K562 (cell line): ENCODE results near the gene CPA3. TPM values are rescaled to one million over a fixed set of nuclear protein-coding genes. Genes with fewer than 3 reads are reported as not detected.

Experiments used
- ATAC-seq: fragments of 200-7000 bp; cut with Tn5 transposase; 3 replicates; pipeline ENCODE4 v1.9.1; 2020; ENCODE audit warnings: moderate library complexity
- BruUV-seq: library from RNA; stranded (reverse); fragments of 400-500 nt; replicated peaks from 2 replicates; lab custom pipeline; 2021; lab: Mats Ljungman, UMichigan
- CTCF ChIA-PET: fragments of 300-600 bp; formaldehyde crosslinking; extraction: SDS; loops from one replicate; lab custom pipeline; 2021; ENCODE audit warnings: low intra/inter-chr PET ratio; lab: Yijun Ruan, JAX
- POLR2A ChIA-PET: fragments of 300-600, 350-650 bp; sonication (Branson Sonifier 250); formaldehyde crosslinking; extraction: SDS; loops from one replicate; lab custom pipeline; 2021; ENCODE audit warnings: antibody characterized with exemption, inconsistent platforms; lab: Yijun Ruan, JAX
- DNase-seq, 4 experiments: peaks; one replicate each; pipeline versions ENCODE4 v3.0.0 to v3.0.0-alpha.2; 2011 to 2018; ENCODE audit warnings: low spot score in 3 of 4, mixed read lengths in 3 of 4; ENCODE audit errors: extremely low read depth in 1 of 4
- FAIRE-seq: peaks from 2 replicates; lab custom pipeline; 2011; peaks lifted over from hg19 to GRCh38; lab: Jason Lieb, UNC
- H2AFZ ChIP-seq: 2 replicates; pipeline ENCODE4 v1.6.0; 2011; ENCODE audit warnings: low read depth, low read length, control low read depth, inconsistent platforms
- H3K27ac ChIP-seq: fragments of 200-600 bp; 3 replicates; pipeline ENCODE4 v1.8.0; 2011; ENCODE audit warnings: low read depth, mild to moderate bottlenecking, control low read depth, inconsistent platforms, low read length, moderate library complexity, mixed read lengths; ENCODE audit errors: extremely low read depth
- H3K27me3 ChIP-seq, 2 experiments: fragments of 300-600 bp in 1 of 2; 2 replicates in 1 of 2; 3 replicates in 1 of 2; pipeline versions ENCODE4 v1.6.0 to v1.8.0; 2011; ENCODE audit warnings: inconsistent platforms in 2 of 2, low read length in 2 of 2, mild to moderate bottlenecking in 1 of 2, mixed read lengths in 1 of 2, moderate library complexity in 1 of 2; ENCODE audit not compliant: control insufficient read depth in 2 of 2, insufficient read depth in 2 of 2
- H3K36me3 ChIP-seq: fragments of 300-600 bp; 3 replicates; pipeline ENCODE4 v1.8.0; 2011; ENCODE audit warnings: mild to moderate bottlenecking, low read length, inconsistent platforms; ENCODE audit not compliant: control insufficient read depth, insufficient read depth
- H3K4me1 ChIP-seq, 2 experiments: fragments of 200-600 bp in 1 of 2; replicated peaks in 1 of 2; 2 replicates in 1 of 2; 3 replicates in 1 of 2; pipeline versions ENCODE4 v1.5.1 to v1.8.0; 2011; ENCODE audit warnings: inconsistent platforms in 2 of 2, low read length in 2 of 2, mild to moderate bottlenecking in 1 of 2, mixed read lengths in 1 of 2, moderate library complexity in 1 of 2; ENCODE audit not compliant: control insufficient read depth in 2 of 2, insufficient read depth in 2 of 2
- H3K4me2 ChIP-seq: 2 replicates; pipeline ENCODE4 v1.6.1; 2011; ENCODE audit warnings: low read length, control low read depth, inconsistent platforms, mixed read lengths; ENCODE audit not compliant: insufficient read depth
- H3K4me3 ChIP-seq: fragments of 200-600 bp; sonication (generic), shearing (Covaris generic); 2 replicates; pipeline ENCODE4 v1.5.1; 2016; ENCODE audit warnings: control low read depth, inconsistent platforms
- H3K79me2 ChIP-seq: fragments of 200-600 bp; 3 replicates; pipeline ENCODE4 v1.8.0; 2011; ENCODE audit warnings: low read length, inconsistent platforms; ENCODE audit not compliant: control insufficient read depth, insufficient read depth
- H3K9ac ChIP-seq, 2 experiments: 2 replicates each; pipeline versions ENCODE4 v1.6.0 to v1.6.1; 2011; ENCODE audit warnings: low read depth in 2 of 2, low read length in 2 of 2, control low read depth in 1 of 2, inconsistent platforms in 1 of 2, mild to moderate bottlenecking in 1 of 2, mixed read lengths in 1 of 2; ENCODE audit not compliant: insufficient read depth in 1 of 2
- H3K9me1 ChIP-seq: one replicate; pipeline ENCODE4 v1.6.0; 2011; ENCODE audit warnings: inconsistent platforms, mild to moderate bottlenecking, low read length, moderate library complexity; ENCODE audit not compliant: control insufficient read depth, insufficient read depth
- H3K9me3 ChIP-seq: replicated peaks from 2 replicates; pipeline ENCODE4 v1.5.1; 2011; ENCODE audit warnings: low read depth, low read length, inconsistent platforms; ENCODE audit not compliant: control insufficient read depth, insufficient read depth
- H4K20me1 ChIP-seq: replicated peaks from 2 replicates; pipeline ENCODE4 v1.6.1; 2011; ENCODE audit warnings: low read length, inconsistent platforms, mixed read lengths; ENCODE audit not compliant: control insufficient read depth, insufficient read depth
- BRF1 ChIP-seq: IDR thresholded peaks from 3 replicates; pipeline ENCODE4 v1.6.1; 2011; ENCODE audit warnings: borderline replicate concordance, mild to moderate bottlenecking; ENCODE audit not compliant: insufficient read length; ENCODE audit errors: extremely low read depth
- SRSF3 ChIP-seq: fragments of 200-400 bp; formaldehyde crosslinking; IDR thresholded peaks from 2 replicates; pipeline ENCODE4 v1.6.1; 2016; ENCODE audit warnings: mild to moderate bottlenecking, low read length, moderate library complexity; ENCODE audit not compliant: insufficient read depth
- WGBS: fragments of 100-300 bp; shearing (Covaris generic); methylation state at CpG from one replicate; pipeline ENCODE4 v1.1.6; 2016; ENCODE audit warnings: low coverage, mixed read lengths; ENCODE audit not compliant: insufficient coverage; ENCODE audit errors: missing lambda C conversion rate; 5-methylcytosine and 5-hydroxymethylcytosine counted together
- in situ Hi-C: fragments of 300-500 bp; cut with MboI; formaldehyde crosslinking; loops from 4 replicates; pipeline ENCODE4 v1.15.0; 2018; ENCODE audit warnings: inconsistent platforms, mixed read lengths
- intact Hi-C: fragments of 100-400 bp; cut with micrococcal nuclease; formaldehyde crosslinking; loops from 2 replicates; pipeline ENCODE4 v1.14.2; 2022
- polyA plus RNA-seq, 8 experiments: library from polyadenylated mRNA; depleted of rRNA in 4 of 8; stranded (reverse) in 5 of 8; unstranded in 3 of 8; fragments of >200 nt; fragmentation: Nextera tagmentation in 2 of 8; fragmentation: Illumina TruSeq in 1 of 8; extraction: Ambion mirVana in 2 of 8; extraction: Trizol in 1 of 8; gene quantifications; 2 replicates each; pipeline versions ENCODE4 v1.2.1 to v1.2.3, GENCODE V29; 2011 to 2014; ENCODE audit warnings: inconsistent platforms in 1 of 8, missing spikeins in 1 of 8
- total RNA-seq, 7 experiments: library from RNA; depleted of rRNA in 6 of 7; stranded (reverse); fragments of >200 nt in 6 of 7; fragmentation: Illumina TruSeq in 2 of 7; extraction: Trizol in 2 of 7; gene quantifications; 2 replicates each; pipeline versions ENCODE4 v1.2.1 to v1.2.3, GENCODE V29; 2011 to 2021; ENCODE audit warnings: low replicate concordance in 1 of 7
- TF ChIP-seq, protein P1 (sequence below): fragments of 250-450 bp; sonication (Bioruptor Pico); IDR thresholded peaks from 2 replicates; pipeline ENCODE4 v1.4.0; 2020
- TF ChIP-seq, protein P2 (sequence below): sonication (generic); formaldehyde crosslinking; IDR thresholded peaks from 2 replicates; pipeline ENCODE4 v1.8.0; 2023; ENCODE audit warnings: mild to moderate bottlenecking, missing genetic modification reagents

CPA3 gene
- total and polyA plus RNA-seq, 9 of the 15 experiments (the other 6 are each of a cell fraction or from before 2014, with no cell fraction given): not detected

DNA sequence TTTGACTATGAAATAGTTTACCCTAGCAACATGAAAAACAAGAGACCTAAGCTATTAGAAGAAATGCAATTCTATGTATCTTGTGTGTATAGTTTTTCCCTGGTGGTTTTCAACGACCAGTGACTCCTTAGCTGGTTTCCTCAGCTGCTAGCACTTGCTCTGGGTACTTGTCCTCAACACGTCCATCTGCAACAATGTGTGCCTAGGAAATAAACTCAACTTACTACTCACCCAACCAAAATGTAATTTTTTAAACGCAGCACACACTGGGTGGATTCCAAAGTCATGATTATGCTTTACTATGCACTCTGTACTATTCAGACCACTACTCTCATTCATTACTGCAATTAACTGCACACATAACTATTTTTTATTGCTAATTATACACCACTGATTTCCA, 31.0 kb downstream of the CPA3 start:
- WGBS: 0% methylated on average over 3 of the region's 3 CpGs
- in situ Hi-C loops (no loop called here), intact Hi-C loops (no loop called here)
- no peak overlapping the region for H3K9ac ChIP-seq
- H3K27ac ChIP-seq: no peak overlapping the region
- ATAC-seq (no peak), FAIRE-seq (no peak), DNase-seq (no peak)
- no peak overlapping the region for H3K4me3 ChIP-seq
- no peak overlapping the region for H2AFZ ChIP-seq
- H3K4me2 ChIP-seq: no peak overlapping the region
- H3K9me3 ChIP-seq: no peaks in the 10 kb centered on the region
- no TSS peak for BruUV-seq
- H4K20me1 ChIP-seq: no peaks in the 10 kb centered on the region
- H3K4me1 ChIP-seq: no peaks in the 10 kb centered on the region
- POLR2A ChIA-PET: no interaction called here
- H3K36me3 ChIP-seq: no peaks in the 10 kb centered on the region
- H3K9me1 ChIP-seq: no peaks in the 10 kb centered on the region
- TF ChIP-seq, protein P1, sequence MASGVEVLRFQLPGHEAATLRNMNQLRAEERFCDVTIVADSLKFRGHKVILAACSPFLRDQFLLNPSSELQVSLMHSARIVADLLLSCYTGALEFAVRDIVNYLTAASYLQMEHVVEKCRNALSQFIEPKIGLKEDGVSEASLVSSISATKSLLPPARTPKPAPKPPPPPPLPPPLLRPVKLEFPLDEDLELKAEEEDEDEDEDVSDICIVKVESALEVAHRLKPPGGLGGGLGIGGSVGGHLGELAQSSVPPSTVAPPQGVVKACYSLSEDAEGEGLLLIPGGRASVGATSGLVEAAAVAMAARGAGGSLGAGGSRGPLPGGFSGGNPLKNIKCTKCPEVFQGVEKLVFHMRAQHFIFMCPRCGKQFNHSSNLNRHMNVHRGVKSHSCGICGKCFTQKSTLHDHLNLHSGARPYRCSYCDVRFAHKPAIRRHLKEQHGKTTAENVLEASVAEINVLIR (CRISPR knock-in tag): no peak
- no peak for TF ChIP-seq BRF1
- no peak for TF ChIP-seq SRSF3
- TF ChIP-seq, protein P2, sequence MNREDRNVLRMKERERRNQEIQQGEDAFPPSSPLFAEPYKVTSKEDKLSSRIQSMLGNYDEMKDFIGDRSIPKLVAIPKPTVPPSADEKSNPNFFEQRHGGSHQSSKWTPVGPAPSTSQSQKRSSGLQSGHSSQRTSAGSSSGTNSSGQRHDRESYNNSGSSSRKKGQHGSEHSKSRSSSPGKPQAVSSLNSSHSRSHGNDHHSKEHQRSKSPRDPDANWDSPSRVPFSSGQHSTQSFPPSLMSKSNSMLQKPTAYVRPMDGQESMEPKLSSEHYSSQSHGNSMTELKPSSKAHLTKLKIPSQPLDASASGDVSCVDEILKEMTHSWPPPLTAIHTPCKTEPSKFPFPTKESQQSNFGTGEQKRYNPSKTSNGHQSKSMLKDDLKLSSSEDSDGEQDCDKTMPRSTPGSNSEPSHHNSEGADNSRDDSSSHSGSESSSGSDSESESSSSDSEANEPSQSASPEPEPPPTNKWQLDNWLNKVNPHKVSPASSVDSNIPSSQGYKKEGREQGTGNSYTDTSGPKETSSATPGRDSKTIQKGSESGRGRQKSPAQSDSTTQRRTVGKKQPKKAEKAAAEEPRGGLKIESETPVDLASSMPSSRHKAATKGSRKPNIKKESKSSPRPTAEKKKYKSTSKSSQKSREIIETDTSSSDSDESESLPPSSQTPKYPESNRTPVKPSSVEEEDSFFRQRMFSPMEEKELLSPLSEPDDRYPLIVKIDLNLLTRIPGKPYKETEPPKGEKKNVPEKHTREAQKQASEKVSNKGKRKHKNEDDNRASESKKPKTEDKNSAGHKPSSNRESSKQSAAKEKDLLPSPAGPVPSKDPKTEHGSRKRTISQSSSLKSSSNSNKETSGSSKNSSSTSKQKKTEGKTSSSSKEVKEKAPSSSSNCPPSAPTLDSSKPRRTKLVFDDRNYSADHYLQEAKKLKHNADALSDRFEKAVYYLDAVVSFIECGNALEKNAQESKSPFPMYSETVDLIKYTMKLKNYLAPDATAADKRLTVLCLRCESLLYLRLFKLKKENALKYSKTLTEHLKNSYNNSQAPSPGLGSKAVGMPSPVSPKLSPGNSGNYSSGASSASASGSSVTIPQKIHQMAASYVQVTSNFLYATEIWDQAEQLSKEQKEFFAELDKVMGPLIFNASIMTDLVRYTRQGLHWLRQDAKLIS (CRISPR knock-in tag): no peak
- no peaks in the 10 kb centered on the region for H3K79me2 ChIP-seq
- H3K27me3 ChIP-seq: no peaks in the 10 kb centered on the region
- CTCF ChIA-PET: no interaction called here
